Measurements from ENCODE around the gene PATZ1.
"Not testable (repeated sequence)": the region's sequence is repeated elsewhere in the genome, so short reads cannot be mapped to it uniquely, and the experiment has no call there.

The PATZ1 gene

GRCh38 chr22:31346255-31346732, at the start of gene PATZ1:
PATZ1 (minus strand) TSS chr22:31346346; CDS start chr22:31345602, 744 bp downstream.
- DNase-seq: peak; percentile 85

GRCh38 chr22:31394326-31394725, 48.2 kb upstream of the PATZ1 start:
- DNase-seq: peak; percentile 39

- DNase-seq: no peak
Measured at GRCh38 chr22:31393893-31394292, 47.7 kb upstream of the PATZ1 start.

GRCh38 chr22:31378651-31379050, 32.5 kb upstream of the PATZ1 start:
- DNase-seq: not testable (repeated sequence)

- DNase-seq: no peak
Measured at GRCh38 chr22:31378123-31378522, 32.0 kb upstream of the PATZ1 start.

- no peak for DNase-seq
Measured at GRCh38 chr22:31377612-31378011, 31.5 kb upstream of the PATZ1 start.

GRCh38 chr22:31367426-31367825, 21.3 kb upstream of the PATZ1 start:
- no peak for DNase-seq

GRCh38 chr22:31363885-31364465, 17.8 kb upstream of the PATZ1 start:
- no peak for DNase-seq

GRCh38 chr22:31361743-31362142, 15.6 kb upstream of the PATZ1 start:
- no peak for DNase-seq

GRCh38 chr22:31360029-31360428, 13.9 kb upstream of the PATZ1 start:
- no peak for DNase-seq

- no peak for DNase-seq
Measured at GRCh38 chr22:31354515-31354914, 8.4 kb upstream of the PATZ1 start.

GRCh38 chr22:31350410-31350863, 4.3 kb upstream of the PATZ1 start:
- peak; percentile 23 for DNase-seq

- DNase-seq: no peak
Measured at GRCh38 chr22:31349960-31350359, 3.8 kb upstream of the PATZ1 start.

- no peak for DNase-seq
Measured at GRCh38 chr22:31348766-31349165, 2.6 kb upstream of the PATZ1 start.

- not testable (repeated sequence) for DNase-seq
Measured at GRCh38 chr22:31348009-31348337, 1.8 kb upstream of the PATZ1 start.

- peak; percentile 59 for DNase-seq
Measured at GRCh38 chr22:31347251-31348008, 1.3 kb upstream of the PATZ1 start.

GRCh38 chr22:31346733-31347250, 646 bp upstream of the PATZ1 start:
- peak; percentile 41 for DNase-seq

GRCh38 chr22:31345331-31346254, 553 bp downstream of the PATZ1 start:
- peak; percentile 91 for DNase-seq

- peak; percentile 50 for DNase-seq
Measured at GRCh38 chr22:31344578-31345330, 1.4 kb downstream of the PATZ1 start.

GRCh38 chr22:31344256-31344577, 1.9 kb downstream of the PATZ1 start:
- no peak for DNase-seq

- DNase-seq: peak; percentile 20
Measured at GRCh38 chr22:31343235-31344191, 2.6 kb downstream of the PATZ1 start.

Measured in fibroblast of skin of right quadriceps (primary cell).